A549 treated with AZD9567 at 1 μM for 4 hours (cell line): ENCODE measurements around the gene HCK. TPM values are rescaled to one million over a fixed set of nuclear protein-coding genes. Genes with fewer than 3 reads are reported as not detected.

ENCODE experiments used
- total RNA-seq: library from RNA; stranded (reverse); fragments of 200-300 nt; extraction: Qiagen RNA extraction; gene quantifications from 5 replicates; pipeline ENCODE4 v1.2.3, GENCODE V29; 2022; ENCODE audit not compliant: insufficient read depth

Gene HCK
- 0.03 to 0.09 TPM (median 0.09 TPM) in 4 of 5 replicates, not detected in the other for total RNA-seq

DNA sequence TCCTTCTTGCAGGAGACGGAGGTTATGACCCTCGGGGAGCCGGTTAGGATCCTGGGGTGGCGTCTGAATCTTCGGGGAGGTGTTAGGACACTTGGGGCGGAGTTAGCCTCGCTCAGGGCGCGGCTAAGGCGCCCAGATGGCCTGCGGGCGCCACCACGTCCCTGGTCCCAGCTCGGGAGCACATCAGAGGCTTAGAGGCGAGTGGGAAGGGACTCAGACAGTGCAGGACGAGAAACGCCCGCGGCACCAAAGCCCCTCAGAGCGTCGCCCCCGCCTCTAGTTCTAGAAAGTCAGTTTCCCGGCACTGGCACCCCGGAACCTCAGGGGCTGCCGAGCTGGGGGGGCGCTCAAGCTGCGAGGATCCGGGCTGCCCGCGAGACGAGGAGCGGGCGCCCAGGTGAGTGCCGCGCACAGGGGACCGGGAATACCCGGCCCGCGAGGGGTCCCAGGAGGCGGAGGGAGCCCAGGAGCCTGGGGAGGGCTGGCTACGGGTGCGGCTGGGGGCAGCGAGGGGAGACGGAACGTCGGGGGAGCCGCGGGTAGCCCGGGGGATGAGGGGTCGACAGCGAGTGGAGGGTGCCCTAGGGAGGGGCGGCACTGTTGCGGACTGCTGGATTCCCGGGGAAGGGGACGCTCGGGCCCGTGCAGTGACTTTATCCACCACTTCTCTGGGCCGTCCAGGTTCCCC is at the start of gene HCK:
HCK (plus strand) TSS at position 153 of the 688 bp plus-strand sequence.

DNA sequence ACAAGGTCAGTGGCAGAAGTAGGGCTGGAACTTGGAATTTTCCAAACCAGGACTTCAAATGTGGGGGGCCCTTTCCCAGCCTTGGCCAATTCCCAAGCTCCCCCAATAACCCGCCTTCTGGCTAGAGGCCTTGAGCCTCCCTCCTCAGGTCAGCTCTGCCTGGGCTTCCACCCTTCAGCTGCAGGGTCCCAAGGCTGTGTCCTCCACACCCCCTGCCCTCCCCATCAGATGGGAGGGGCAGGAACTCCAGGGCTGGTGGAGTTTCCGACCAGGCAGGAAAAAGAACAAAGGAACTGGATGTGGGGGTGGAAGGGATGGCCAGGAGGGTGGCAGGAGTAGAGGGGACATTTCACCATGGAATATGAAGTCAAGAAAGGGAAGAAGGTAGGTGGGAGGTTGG is 41.9 kb upstream of the HCK start, which contains the start of gene CCM2L:
CCM2L (plus strand) TSS at position 338 of the 400 bp plus-strand sequence; CDS start at position 355, 17 bp downstream.

DNA sequence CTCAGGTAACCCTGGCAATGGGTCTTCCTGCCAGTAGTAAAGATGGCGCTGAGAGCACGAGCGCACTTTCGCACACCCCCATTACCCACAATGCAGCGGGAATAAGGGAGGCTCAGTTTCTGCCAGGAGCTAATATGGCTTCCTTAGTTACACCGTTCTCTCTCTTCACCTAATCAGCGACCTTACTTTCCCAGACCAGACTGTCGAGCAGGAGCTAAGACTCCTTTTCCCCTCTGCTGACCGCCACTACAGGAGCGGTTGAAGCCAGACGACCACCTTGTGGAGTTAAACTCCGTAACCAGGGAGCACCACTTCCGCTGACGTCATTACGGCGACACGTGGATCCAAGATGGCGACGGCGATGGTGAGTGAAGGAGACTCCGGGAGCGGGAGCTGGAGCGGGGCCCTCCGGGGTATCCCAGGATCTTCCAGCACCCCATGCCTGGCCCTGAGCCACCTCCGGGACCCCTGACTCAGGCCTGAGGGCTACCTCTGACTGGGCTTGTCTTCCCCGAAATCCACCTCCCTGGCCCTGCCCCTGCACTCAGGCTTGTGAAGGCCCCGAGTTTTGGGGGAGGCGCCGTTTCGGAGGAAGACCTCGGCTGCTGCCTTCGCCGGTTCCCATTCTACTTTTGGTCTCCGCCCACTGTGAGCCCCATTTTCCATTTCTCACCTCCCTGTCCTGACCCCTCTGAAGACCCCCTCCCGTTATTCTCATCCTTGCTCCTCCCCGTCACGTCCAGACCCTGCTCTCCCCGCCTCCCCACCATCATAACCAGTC is 57.5 kb downstream of the HCK start, which contains the start of gene TM9SF4:
TM9SF4 (plus strand) TSS at position 323 of the 781 bp plus-strand sequence; CDS start at position 350, 27 bp downstream.

Other genes starting within 250 kb of the HCK start
- gene MYLK2, start 232.9 kb upstream of the HCK start, total RNA-seq: 0.37 to 1.00 TPM (median 0.52 TPM) in 4 of 5 replicates, not detected in the other
- 0.12 to 0.47 TPM (median 0.29 TPM) in 4 of 5 replicates, not detected in the other for gene FOXS1, start 206.6 kb upstream of the HCK start, total RNA-seq
- 0.73 to 1.0 TPM (median 0.88 TPM) in 4 of 5 replicates, not detected in the other for gene DUSP15, start 181.7 kb upstream of the HCK start, total RNA-seq
- gene TTLL9, start 181.6 kb upstream of the HCK start, total RNA-seq: 0.03 to 0.15 TPM (median 0.11 TPM) in 4 of 5 replicates, not detected in the other
- gene PDRG1, start 100.2 kb upstream of the HCK start, total RNA-seq: 30.6 to 37.3 TPM (median 34.6 TPM) in 5 replicates
- 0.01 TPM in 4 of 5 replicates, not detected in the other for gene XKR7, start 84.1 kb upstream of the HCK start, total RNA-seq
- gene CCM2L, start 41.8 kb upstream of the HCK start, total RNA-seq: 0.36 to 0.63 TPM (median 0.50 TPM) in 4 of 5 replicates, not detected in the other
- 34.5 to 36.8 TPM (median 36.2 TPM) in 5 replicates for gene TM9SF4, start 57.5 kb downstream of the HCK start, total RNA-seq
- gene PLAGL2, start 155.5 kb downstream of the HCK start, total RNA-seq: 13.8 to 15.4 TPM (median 14.2 TPM) in 5 replicates
- gene POFUT1, start 155.6 kb downstream of the HCK start, total RNA-seq: 37.6 to 47.0 TPM (median 46.3 TPM) in 5 replicates
- gene KIF3B, start 225.4 kb downstream of the HCK start, total RNA-seq: 22.9 to 25.1 TPM (median 23.6 TPM) in 5 replicates